ENCODE data around the gene SYTL3. TPM values are rescaled to one million over a fixed set of nuclear protein-coding genes. Genes with fewer than 3 reads are reported as not detected.
"Not testable (repeated sequence)": the region's sequence is repeated elsewhere in the genome, so short reads cannot be mapped to it uniquely, and the experiment has no call there.

SYTL3 gene
- total RNA-seq, 1 donor from 2014 or later: 8.7 TPM

DNA sequence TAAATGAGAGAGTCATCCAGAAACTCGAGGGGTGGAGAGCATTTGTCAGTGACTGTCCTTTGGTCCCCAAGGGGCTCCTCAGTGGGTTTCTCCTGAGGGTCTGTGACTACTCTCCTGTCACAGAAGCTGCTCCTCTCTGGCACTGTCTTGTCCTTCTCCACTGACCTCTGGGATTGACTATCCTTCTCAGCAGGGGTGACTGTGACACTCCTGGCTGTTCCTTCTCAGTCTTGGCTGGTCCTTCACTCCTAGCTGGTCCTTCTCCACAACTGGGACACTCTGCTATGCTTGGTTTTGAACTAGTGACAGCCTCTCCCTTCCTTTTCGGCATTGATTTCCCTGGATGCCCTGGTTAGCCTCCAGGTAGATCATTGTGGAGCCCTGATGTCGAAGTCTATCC, 38.8 kb upstream of the SYTL3 start:
- Histone ChIP-seq H3K27me3 (no peaks in the 10 kb centered on the region), H3K27ac (no peak overlapping the region), H3K4me1 (peaks cover 9% of the 10 kb centered on the region), H3K4me3 (no peak overlapping the region), H3K36me3 (peaks cover 53% of the 10 kb centered on the region), H3K9me3 (no peaks in the 10 kb centered on the region)
- TF ChIP-seq, protein P1, sequence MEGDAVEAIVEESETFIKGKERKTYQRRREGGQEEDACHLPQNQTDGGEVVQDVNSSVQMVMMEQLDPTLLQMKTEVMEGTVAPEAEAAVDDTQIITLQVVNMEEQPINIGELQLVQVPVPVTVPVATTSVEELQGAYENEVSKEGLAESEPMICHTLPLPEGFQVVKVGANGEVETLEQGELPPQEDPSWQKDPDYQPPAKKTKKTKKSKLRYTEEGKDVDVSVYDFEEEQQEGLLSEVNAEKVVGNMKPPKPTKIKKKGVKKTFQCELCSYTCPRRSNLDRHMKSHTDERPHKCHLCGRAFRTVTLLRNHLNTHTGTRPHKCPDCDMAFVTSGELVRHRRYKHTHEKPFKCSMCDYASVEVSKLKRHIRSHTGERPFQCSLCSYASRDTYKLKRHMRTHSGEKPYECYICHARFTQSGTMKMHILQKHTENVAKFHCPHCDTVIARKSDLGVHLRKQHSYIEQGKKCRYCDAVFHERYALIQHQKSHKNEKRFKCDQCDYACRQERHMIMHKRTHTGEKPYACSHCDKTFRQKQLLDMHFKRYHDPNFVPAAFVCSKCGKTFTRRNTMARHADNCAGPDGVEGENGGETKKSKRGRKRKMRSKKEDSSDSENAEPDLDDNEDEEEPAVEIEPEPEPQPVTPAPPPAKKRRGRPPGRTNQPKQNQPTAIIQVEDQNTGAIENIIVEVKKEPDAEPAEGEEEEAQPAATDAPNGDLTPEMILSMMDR (IDR thresholded peaks at IDR 0.05): no peak
- ATAC-seq (no peak), DNase-seq (no peak)
- intact Hi-C loops (cut with DNase I): no loop called here

DNA sequence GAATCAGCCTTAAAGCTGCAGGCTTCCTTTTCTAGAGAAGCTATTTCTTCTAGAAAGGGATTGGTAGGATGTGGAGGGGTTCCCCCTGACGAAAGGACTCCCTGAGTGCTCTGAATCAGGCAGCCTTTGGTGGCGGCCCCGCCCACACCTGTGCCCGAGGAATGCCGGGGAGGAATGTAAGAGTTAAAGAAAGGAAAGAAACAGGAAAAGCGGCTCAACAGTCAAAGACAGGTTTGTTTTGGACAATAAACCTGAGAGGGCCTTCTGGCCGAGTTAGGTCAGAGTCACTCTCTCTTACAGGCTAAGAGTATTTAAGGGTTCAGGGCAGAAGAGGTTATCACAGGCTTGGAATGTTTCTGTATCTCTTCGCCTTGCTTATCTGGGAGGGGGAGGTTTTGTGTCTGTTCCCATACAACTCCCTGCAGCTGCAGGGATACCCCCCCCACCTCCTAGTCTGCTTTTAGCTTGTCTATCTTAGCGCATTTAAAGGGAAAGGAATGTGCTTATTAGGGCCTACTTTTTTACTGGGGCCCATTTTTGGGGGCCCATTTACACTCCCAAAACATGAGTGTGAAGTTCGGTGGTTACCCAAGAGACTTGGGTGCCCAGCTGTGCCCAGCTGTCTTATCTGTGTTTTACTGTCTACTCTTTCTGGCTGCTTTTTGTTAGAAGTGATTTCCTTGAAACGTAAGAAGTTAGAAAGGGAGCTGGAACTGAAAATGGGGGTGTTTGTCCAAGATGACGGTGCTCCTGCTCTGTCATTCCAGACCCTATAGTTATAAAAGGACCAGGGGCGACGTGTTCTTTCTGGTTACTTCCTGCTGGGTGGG, 38.1 kb upstream of the SYTL3 start:
- H3K27ac ChIP-seq: peak overlapping the region; percentile 4
- ATAC-seq (peak; percentile 85), DNase-seq (peak; percentile 76)
- H3K4me1 ChIP-seq: peaks cover 9% of the 10 kb centered on the region
- H3K27me3 ChIP-seq: no peaks in the 10 kb centered on the region
- TF ChIP-seq, protein P1 (IDR thresholded peaks at IDR 0.05): no peak
- intact Hi-C loops (cut with DNase I): no loop called here
- H3K4me3 ChIP-seq: no peak overlapping the region
- no peaks in the 10 kb centered on the region for H3K9me3 ChIP-seq
- H3K36me3 ChIP-seq: peaks cover 46% of the 10 kb centered on the region

DNA sequence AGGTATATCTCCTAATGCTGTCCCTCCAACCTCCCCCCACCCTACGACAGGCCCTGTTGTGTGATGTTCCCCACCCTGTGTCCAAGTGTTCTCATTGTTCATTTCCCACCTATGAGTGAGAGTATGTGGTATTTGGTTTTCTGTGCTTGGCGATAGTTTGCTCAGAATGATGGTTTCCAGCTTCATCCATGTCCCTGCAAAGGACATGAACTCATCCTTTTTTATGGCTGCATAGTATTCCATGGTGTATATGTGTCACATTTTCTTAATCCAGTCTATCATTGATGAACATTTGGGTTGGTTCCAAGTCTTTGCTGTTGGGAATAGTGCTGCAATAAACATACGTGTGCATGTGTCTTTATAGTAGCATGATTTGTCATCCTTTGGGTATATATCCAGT, 35.2 kb upstream of the SYTL3 start:
- ATAC-seq; H3K9me3 ChIP-seq; H3K27me3 ChIP-seq; intact Hi-C loops (cut with DNase I); H3K4me1 ChIP-seq; H3K27ac ChIP-seq; DNase-seq; H3K4me3 ChIP-seq: not testable (repeated sequence)
- peaks cover 19% of the 10 kb centered on the region for H3K36me3 ChIP-seq

DNA sequence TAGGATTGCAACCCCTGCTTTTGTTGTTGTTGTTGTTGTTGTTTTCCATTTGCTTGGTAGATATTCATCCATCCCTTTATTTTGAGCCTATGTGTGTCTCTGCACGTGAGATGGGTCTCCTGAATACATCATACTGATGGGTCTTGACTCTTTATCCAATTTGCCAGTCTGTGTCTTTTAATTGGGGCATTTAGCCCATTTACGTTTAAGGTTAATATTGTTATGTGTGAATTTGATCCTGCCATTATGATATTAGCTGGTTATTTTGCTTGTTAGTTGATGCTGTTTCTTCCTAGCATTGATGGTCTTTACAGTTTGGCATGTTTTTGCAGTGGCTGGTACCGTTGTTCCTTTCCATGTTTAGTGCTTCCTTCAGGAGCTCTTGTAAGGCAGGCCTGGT, 31.6 kb upstream of the SYTL3 start:
- H3K9me3 ChIP-seq; DNase-seq; H3K27me3 ChIP-seq; ATAC-seq; H3K27ac ChIP-seq; H3K4me3 ChIP-seq; H3K4me1 ChIP-seq; intact Hi-C loops (cut with DNase I): not testable (repeated sequence)
- peaks cover 22% of the 10 kb centered on the region for H3K36me3 ChIP-seq

DNA sequence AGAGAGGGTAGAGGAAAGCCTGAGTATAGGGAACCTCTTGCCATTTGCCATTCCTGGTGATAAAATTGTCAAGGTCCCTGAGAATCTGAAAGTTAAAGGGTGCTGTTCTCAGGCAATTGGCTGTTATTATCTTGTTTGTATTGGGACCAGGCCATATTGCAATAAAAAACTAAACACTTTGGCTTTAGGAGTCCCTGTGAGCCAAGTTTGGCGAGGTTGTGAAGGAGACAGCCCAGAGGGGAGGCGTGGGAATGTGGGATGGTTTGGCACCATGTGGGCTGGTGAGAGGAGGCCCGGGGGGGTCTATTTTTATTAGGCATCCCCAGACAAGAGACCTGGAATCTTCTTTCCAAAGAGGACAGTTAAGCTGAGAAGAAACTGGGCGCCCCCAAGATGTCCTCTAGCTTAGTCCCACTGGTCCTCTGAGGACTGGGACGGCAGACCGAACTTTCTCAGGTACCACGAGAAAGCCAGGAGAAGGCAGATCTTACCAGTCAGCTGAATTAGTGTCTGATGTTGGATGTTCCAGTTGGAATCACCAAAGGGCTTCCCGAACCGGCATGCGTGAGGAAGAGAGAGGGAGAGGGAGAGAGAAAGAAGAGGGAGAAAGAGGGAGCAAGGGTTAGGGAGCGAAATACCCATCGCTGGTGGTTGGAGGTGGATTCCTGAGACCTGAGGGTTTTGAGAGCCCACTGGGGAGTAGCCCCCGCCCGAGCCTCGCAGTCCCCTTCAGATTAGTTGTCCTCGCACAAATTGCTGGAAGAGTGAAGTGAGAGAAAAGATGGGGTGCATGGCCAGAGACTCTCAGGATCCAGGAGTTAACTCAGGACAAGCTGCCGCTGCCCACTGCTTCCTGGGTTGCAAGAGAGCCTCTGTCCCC, 29.7 kb upstream of the SYTL3 start:
- intact Hi-C loops (cut with DNase I): no loop called here
- Histone ChIP-seq H3K27ac (no peak overlapping the region), H3K4me3 (no peak overlapping the region), H3K4me1 (no peaks in the 10 kb centered on the region), H3K27me3 (no peaks in the 10 kb centered on the region), H3K9me3 (no peaks in the 10 kb centered on the region), H3K36me3 (peaks cover 23% of the 10 kb centered on the region)
- ATAC-seq (peak; percentile 60), DNase-seq (peak; percentile 47)
- TF ChIP-seq, protein P1 (IDR thresholded peaks at IDR 0.05): no peak

DNA sequence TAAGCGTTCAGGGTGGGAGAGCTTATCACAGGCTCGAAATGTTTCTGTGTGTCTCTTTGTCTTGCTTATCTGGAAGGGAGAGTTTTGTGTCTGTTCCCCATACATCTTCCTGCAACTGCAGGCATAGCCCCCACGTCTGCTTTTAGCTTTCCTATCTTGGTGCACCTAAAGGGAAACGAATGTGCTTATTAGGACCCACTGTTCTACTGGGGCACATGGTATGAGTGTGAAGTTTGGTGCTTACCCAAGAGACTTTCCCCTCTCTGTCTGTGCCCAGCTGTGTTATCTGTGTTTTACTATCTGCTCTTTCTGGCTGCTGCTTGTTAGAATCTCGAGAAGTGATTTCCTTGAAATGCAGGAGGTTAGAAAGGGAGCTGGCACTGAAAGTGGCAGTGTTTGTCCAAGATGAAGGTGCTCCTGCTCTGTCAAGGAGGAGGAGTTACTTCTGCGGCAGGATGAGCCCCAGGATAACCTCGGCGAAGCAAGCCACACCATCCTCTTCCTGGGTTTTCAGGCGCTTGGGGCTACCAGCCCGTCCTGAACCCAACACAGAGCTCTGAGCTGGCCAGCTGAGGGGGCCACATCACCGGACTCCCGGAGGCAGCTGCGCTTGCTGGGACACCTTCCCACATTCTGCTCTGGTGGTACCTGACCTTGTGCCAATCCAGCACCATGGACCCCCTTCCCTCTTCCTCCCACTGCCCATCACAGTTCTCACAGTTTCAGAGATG, 28.7 kb upstream of the SYTL3 start:
- peak; percentile 50 for DNase-seq
- intact Hi-C loops (cut with DNase I): no loop called here

More for the DNA sequence above, 28.7 kb upstream of the SYTL3 start:
- ATAC-seq: no peak
- TF ChIP-seq, protein P1 (IDR thresholded peaks at IDR 0.05): no peak
- no peak overlapping the region for H3K27ac ChIP-seq
- no peak overlapping the region for H3K4me3 ChIP-seq
- no peaks in the 10 kb centered on the region for H3K27me3 ChIP-seq
- H3K36me3 ChIP-seq: peaks cover 33% of the 10 kb centered on the region
- H3K4me1 ChIP-seq: no peaks in the 10 kb centered on the region
- H3K9me3 ChIP-seq: no peaks in the 10 kb centered on the region
